H1 (cell line): ENCODE results near the gene TBC1D2B. TPM values are rescaled to one million over a fixed set of nuclear protein-coding genes. Genes with fewer than 3 reads are reported as not detected.

Source experiments
- ATF3 ChIP-seq: IDR thresholded peaks from 2 replicates; pipeline ENCODE4 v1.6.1; 2011; ENCODE audit warnings: low read depth, mild to moderate bottlenecking, low read length; ENCODE audit not compliant: insufficient read depth
- BACH1 ChIP-seq: IDR thresholded peaks from 2 replicates; pipeline ENCODE4 v1.6.1; 2012; ENCODE audit warnings: low read length, improper control_type of control experiment
- BCL11A ChIP-seq, 2 experiments: IDR thresholded peaks; one replicate each; pipeline ENCODE4 v1.6.1; 2011; ENCODE audit warnings: low read depth in 2 of 2, low read length in 2 of 2, mild to moderate bottlenecking in 2 of 2
- BRCA1 ChIP-seq: IDR thresholded peaks from 2 replicates; pipeline ENCODE4 v1.6.1; 2012; ENCODE audit warnings: low read depth, low read length, improper control_type of control experiment
- EGR1 ChIP-seq: IDR thresholded peaks from 2 replicates; pipeline ENCODE4 v1.6.1; 2011; ENCODE audit warnings: low read depth, low read length, borderline replicate concordance
- FOSL1 ChIP-seq: IDR thresholded peaks from 2 replicates; pipeline ENCODE4 v1.6.1; 2011; ENCODE audit warnings: mild to moderate bottlenecking, low read depth, low read length, moderate library complexity; ENCODE audit not compliant: insufficient read depth
- GABPA ChIP-seq: IDR thresholded peaks from 2 replicates; pipeline ENCODE4 v1.6.1; 2011; ENCODE audit warnings: mild to moderate bottlenecking, low read length, moderate library complexity, borderline replicate concordance; ENCODE audit not compliant: insufficient read depth
- GTF2F1 ChIP-seq: IDR thresholded peaks from 2 replicates; pipeline ENCODE4 v1.6.1; 2012; ENCODE audit warnings: low read depth, low read length, improper control_type of control experiment, borderline replicate concordance
- HDAC2 ChIP-seq, 2 experiments: fragments of 300-600 bp in 1 of 2; sonication (generic) in 1 of 2; IDR thresholded peaks; 2 replicates each; pipeline ENCODE4 v1.6.1; 2011 to 2012; ENCODE audit warnings: low read depth in 2 of 2, low read length in 2 of 2, mild to moderate bottlenecking in 2 of 2, moderate library complexity in 2 of 2, borderline replicate concordance in 1 of 2, inconsistent platforms in 1 of 2
- KDM1A ChIP-seq: fragments of 200-600, 300-600 bp; sonication (generic); IDR thresholded peaks from 2 replicates; pipeline ENCODE4 v1.7.1; 2016; ENCODE audit warnings: mild to moderate bottlenecking, low read length, borderline replicate concordance
- KDM4A ChIP-seq: IDR thresholded peaks from one replicate; pipeline ENCODE4 v1.7.1; 2012; ENCODE audit warnings: low read depth, mild to moderate bottlenecking, moderate library complexity, low read length, inconsistent platforms; ENCODE audit not compliant: severe bottlenecking
- NANOG ChIP-seq: IDR thresholded peaks from 2 replicates; pipeline ENCODE4 v1.6.1; 2011; ENCODE audit warnings: low read length, low read depth, mild to moderate bottlenecking, inconsistent platforms; ENCODE audit not compliant: insufficient read depth, poor library complexity, severe bottlenecking
- POU5F1 ChIP-seq: IDR thresholded peaks from 2 replicates; pipeline ENCODE4 v1.6.1; 2011; ENCODE audit warnings: low read depth, mild to moderate bottlenecking, low read length, moderate library complexity
- RFX5 ChIP-seq: IDR thresholded peaks from 2 replicates; pipeline ENCODE4 v1.6.1; 2011; ENCODE audit warnings: low read depth, low read length, improper control_type of control experiment, borderline replicate concordance
- SIN3A ChIP-seq, 2 experiments: IDR thresholded peaks in 1 of 2; conservative IDR thresholded peaks in 1 of 2; 2 replicates each; pipeline ENCODE4 v1.6.1; 2011 to 2012; ENCODE audit warnings: low read length in 2 of 2, improper control_type of control experiment in 1 of 2, low read depth in 1 of 2, mild to moderate bottlenecking in 1 of 2
- SIRT6 ChIP-seq: IDR thresholded peaks from one replicate; pipeline ENCODE4 v1.7.1; 2012; ENCODE audit warnings: low read length, inconsistent platforms
- SP1 ChIP-seq: IDR thresholded peaks from 2 replicates; pipeline ENCODE4 v1.6.1; 2011; ENCODE audit warnings: low read depth, low read length
- SRF ChIP-seq: IDR thresholded peaks from 2 replicates; pipeline ENCODE4 v1.6.1; 2011; ENCODE audit warnings: mild to moderate bottlenecking, low read depth, low read length, moderate library complexity
- SUZ12 ChIP-seq: fragments of 200-600 bp; sonication (generic); IDR thresholded peaks from 2 replicates; pipeline ENCODE4 v1.6.1; 2012; ENCODE audit warnings: mild to moderate bottlenecking, inconsistent platforms, low read length, moderate library complexity, mixed read lengths
- TAF1 ChIP-seq: IDR thresholded peaks from 2 replicates; pipeline ENCODE4 v1.6.1; 2011; ENCODE audit warnings: mild to moderate bottlenecking, low read depth, low read length
- TAF7 ChIP-seq: optimal IDR thresholded peaks from 2 replicates; pipeline ENCODE3; 2011; ENCODE audit warnings: low read depth, mild to moderate bottlenecking, inconsistent platforms, low read length, moderate library complexity, borderline replicate concordance
- YY1 ChIP-seq: IDR thresholded peaks from 2 replicates; pipeline ENCODE4 v1.6.1; 2011; ENCODE audit warnings: low read depth, mild to moderate bottlenecking, low read length
- polyA plus RNA-seq, 7 experiments: library from polyadenylated mRNA; depleted of rRNA in 3 of 7; stranded (reverse) in 5 of 7; unstranded in 2 of 7; fragments of >200 nt in 5 of 7; fragments of 200-250 nt in 2 of 7; gene quantifications; 1 replicate in 5 of 7; 2 replicates in 1 of 7; 4 replicates in 1 of 7; pipeline versions ENCODE4 v1.2.1 to v1.2.3, GENCODE V29; 2011 to 2013; ENCODE audit warnings: missing spikeins in 2 of 7, mixed read lengths in 2 of 7
- total RNA-seq: library from RNA; stranded (reverse); fragmentation: NEBNext Ultra II Directional; extraction: Animal tissue kit (Norgen Biotek cat#: 25700); gene quantifications from 2 replicates; pipeline ENCODE4 v1.2.1, GENCODE V29; 2021

Gene TBC1D2B
- total and polyA plus RNA-seq, 2 of the 8 experiments (the other 6 are each of a cell fraction or from before 2014, with no cell fraction given): 11.9 to 19.5 TPM

- TF ChIP-seq EGR1: no peak
- TF ChIP-seq FOSL1: no peak
- no peak for TF ChIP-seq BACH1
- TF ChIP-seq GABPA: 0 out of 2 replicates have a peak, but pooled peaks have one; percentile 44
- no peak for TF ChIP-seq GTF2F1
- TF ChIP-seq KDM1A: no peak
- no peak for TF ChIP-seq BRCA1
- TF ChIP-seq SIN3A (conservative IDR thresholded peaks at IDR 0.05 in 1 of 2, IDR thresholded peaks at IDR 0.05 in 1 of 2; ENCODE audit: low read depth in 1 of 2, low read length in 2 of 2): 0 out of 4 replicates have a peak, but pooled peaks of 1 of the 2 experiments have one; percentile 50
- 0 out of 2 replicates have a peak, but pooled peaks have one; percentile 56 for TF ChIP-seq YY1
- no peak for TF ChIP-seq SUZ12
- no peak for TF ChIP-seq HDAC2 (IDR thresholded peaks at IDR 0.05; ENCODE audit: borderline replicate concordance in 1 of 2, low read depth in 2 of 2, low read length in 2 of 2)
- no peak for TF ChIP-seq KDM4A
- peak; percentile 10; the same call in 1 of the 2 replicates for TF ChIP-seq SRF
- TF ChIP-seq SIRT6: no peak
- TF ChIP-seq RFX5: no peak
- no peak for TF ChIP-seq TAF7
- TF ChIP-seq POU5F1: no peak
- TF ChIP-seq NANOG: no peak
- TF ChIP-seq TAF1: no peak
- TF ChIP-seq SP1: peak; percentile 83
- no peak for TF ChIP-seq ATF3
- no peak for TF ChIP-seq BCL11A (IDR thresholded peaks at IDR 0.05; ENCODE audit: low read depth in 2 of 2, low read length in 2 of 2)
These were observed 77.2 kb downstream of the TBC1D2B start (continued) for GRCh38 chr15:78000091-78000926.
